ENCODE measurements around the gene WNT7B.

DNA sequence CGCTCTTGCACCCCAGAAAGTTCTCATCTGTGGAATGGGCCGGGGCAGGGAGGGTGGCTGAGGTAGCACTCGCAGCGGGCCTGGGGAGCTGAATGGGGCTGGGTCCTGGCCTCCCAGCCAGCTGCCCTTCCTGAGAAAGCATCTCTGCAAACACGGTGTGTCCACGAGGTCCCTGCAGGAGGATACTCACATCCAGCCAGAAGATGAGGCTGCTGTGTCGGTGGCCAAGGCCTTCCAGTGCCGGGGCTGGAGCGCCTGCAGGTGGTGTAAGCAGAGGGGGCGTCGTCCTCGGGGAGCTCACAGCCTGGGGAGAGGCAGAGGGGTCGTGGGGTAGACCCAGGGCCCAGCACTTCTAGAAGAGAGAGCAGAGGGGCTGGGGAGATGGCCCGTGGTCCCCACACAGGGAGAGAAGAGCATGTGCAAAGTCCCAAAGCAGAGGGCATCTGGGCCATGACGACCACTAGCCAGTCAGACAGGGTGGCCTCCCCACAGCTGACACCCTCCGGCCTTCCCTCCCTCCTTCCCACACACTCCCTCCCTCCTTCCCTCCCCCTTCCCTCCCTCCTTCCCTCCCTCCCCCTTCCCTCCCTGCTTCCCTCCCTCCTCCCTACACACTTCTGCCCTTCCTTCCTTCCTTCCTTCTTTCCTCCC, 97.9 kb downstream of the WNT7B start:
- TF ChIP-seq, protein P1, sequence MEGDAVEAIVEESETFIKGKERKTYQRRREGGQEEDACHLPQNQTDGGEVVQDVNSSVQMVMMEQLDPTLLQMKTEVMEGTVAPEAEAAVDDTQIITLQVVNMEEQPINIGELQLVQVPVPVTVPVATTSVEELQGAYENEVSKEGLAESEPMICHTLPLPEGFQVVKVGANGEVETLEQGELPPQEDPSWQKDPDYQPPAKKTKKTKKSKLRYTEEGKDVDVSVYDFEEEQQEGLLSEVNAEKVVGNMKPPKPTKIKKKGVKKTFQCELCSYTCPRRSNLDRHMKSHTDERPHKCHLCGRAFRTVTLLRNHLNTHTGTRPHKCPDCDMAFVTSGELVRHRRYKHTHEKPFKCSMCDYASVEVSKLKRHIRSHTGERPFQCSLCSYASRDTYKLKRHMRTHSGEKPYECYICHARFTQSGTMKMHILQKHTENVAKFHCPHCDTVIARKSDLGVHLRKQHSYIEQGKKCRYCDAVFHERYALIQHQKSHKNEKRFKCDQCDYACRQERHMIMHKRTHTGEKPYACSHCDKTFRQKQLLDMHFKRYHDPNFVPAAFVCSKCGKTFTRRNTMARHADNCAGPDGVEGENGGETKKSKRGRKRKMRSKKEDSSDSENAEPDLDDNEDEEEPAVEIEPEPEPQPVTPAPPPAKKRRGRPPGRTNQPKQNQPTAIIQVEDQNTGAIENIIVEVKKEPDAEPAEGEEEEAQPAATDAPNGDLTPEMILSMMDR (IDR thresholded peaks at IDR 0.05; ENCODE audit: low read depth, low read length, poor library complexity, severe bottlenecking): no peak
- no peak for TF ChIP-seq EZH2phosphoT487 (IDR thresholded peaks at IDR 0.05; ENCODE audit: borderline replicate concordance, low read length)
